NCI-H2227 (cell line): ENCODE measurements around the gene RASA3.

Experiments used
- DNase-seq: peaks from one replicate; lab custom pipeline; 2025; ENCODE audit not compliant: unreplicated experiment; lab: John Stamatoyannopoulos, UW

Gene RASA3

GRCh38 chr13:113973218-113974164 lies 158.9 kb downstream of the RASA3 start, which contains the start of gene C13orf46:
Gene C13orf46, minus strand, starts transcription at chr13:113974076. Its CDS starts 79 bp downstream, at chr13:113973997.
- DNase-seq: no peak

- DNase-seq: no peak
Observed at GRCh38 chr13:113972451-113973217, 159.8 kb downstream of the RASA3 start.

- no peak for DNase-seq
Observed at GRCh38 chr13:113971471-113972231, 160.8 kb downstream of the RASA3 start.

GRCh38 chr13:113970810-113971470 lies 161.5 kb downstream of the RASA3 start:
- DNase-seq: no peak

GRCh38 chr13:113969973-113970611 lies 162.3 kb downstream of the RASA3 start:
- DNase-seq: no peak

- DNase-seq: no peak
Observed at GRCh38 chr13:113969311-113969972, 163.0 kb downstream of the RASA3 start.

- no peak for DNase-seq
Observed at GRCh38 chr13:113968463-113969310, 163.7 kb downstream of the RASA3 start.

- no peak for DNase-seq
Observed at GRCh38 chr13:113967729-113968462, 164.5 kb downstream of the RASA3 start.

GRCh38 chr13:113967206-113967720 lies 165.2 kb downstream of the RASA3 start:
- DNase-seq: no peak

GRCh38 chr13:113965968-113966884 lies 166.2 kb downstream of the RASA3 start:
- no peak for DNase-seq

GRCh38 chr13:113965383-113965874 lies 167.0 kb downstream of the RASA3 start:
- DNase-seq: no peak

- DNase-seq: no peak
Observed at GRCh38 chr13:113964251-113964995, 168.0 kb downstream of the RASA3 start.

GRCh38 chr13:113963376-113963775 lies 169.0 kb downstream of the RASA3 start:
- DNase-seq: no peak

- no peak for DNase-seq
Observed at GRCh38 chr13:113962975-113963374, 169.4 kb downstream of the RASA3 start.

- no peak for DNase-seq
Observed at GRCh38 chr13:113962386-113962785, 170.0 kb downstream of the RASA3 start.
